Parathyroid adenoma (tissue), 2 donors: ENCODE results near the gene ZDHHC7.
"Not testable (repeated sequence)": the region's sequence is repeated elsewhere in the genome, so short reads cannot be mapped to it uniquely, and the experiment has no call there.

Source experiments
- H2AFZ ChIP-seq: fragments of 300-600 bp; sonication (generic); one replicate; pipeline ENCODE4 v1.7.0; 2017; ENCODE audit warnings: antibody characterized with exemption, mild to moderate bottlenecking
- H3K27ac ChIP-seq: fragments of 300-600 bp; sonication (generic); one replicate; pipeline ENCODE4 v1.7.0; 2017
- H3K27me3 ChIP-seq: fragments of 300-600 bp; sonication (generic); one replicate; pipeline ENCODE4 v1.7.0; 2017; ENCODE audit warnings: low read length; ENCODE audit not compliant: control insufficient read depth, insufficient read depth
- H3K36me3 ChIP-seq: fragments of 300-600 bp; sonication (generic); one replicate; pipeline ENCODE4 v1.7.0; 2017; ENCODE audit warnings: low read length; ENCODE audit not compliant: control insufficient read depth, insufficient read depth
- H3K4me1 ChIP-seq: fragments of 300-600 bp; sonication (generic); one replicate; pipeline ENCODE4 v1.7.0; 2017; ENCODE audit warnings: control low read depth
- H3K4me2 ChIP-seq: fragments of 300-600 bp; sonication (generic); one replicate; pipeline ENCODE4 v1.7.0; 2017; ENCODE audit warnings: low read length
- H3K4me3 ChIP-seq: fragments of 300-600 bp; sonication (generic); one replicate; pipeline ENCODE4 v1.7.0; 2017; ENCODE audit warnings: low read depth, low read length
- H3K79me2 ChIP-seq: fragments of 300-600 bp; sonication (generic); one replicate; pipeline ENCODE4 v1.7.0; 2017; ENCODE audit warnings: control low read depth
- H3K9ac ChIP-seq: fragments of 300-600 bp; sonication (generic); one replicate; pipeline ENCODE4 v1.7.0; 2017; ENCODE audit warnings: mild to moderate bottlenecking
- H3K9me3 ChIP-seq: fragments of 300-600 bp; sonication (generic); one replicate; pipeline ENCODE4 v1.7.0; 2017; ENCODE audit warnings: low read length; ENCODE audit not compliant: control insufficient read depth
- CTCF ChIP-seq: fragments of 300-600 bp; sonication (generic); IDR thresholded peaks from one replicate; pipeline ENCODE4 v1.7.0; 2017; ENCODE audit warnings: antibody characterized with exemption, mild to moderate bottlenecking
- donor health status: primary hyperparathyroidism.

Gene ZDHHC7

GRCh38 chr16:85033171-85033570 is 21.8 kb upstream of the ZDHHC7 start:
- no peak for TF ChIP-seq CTCF
- Histone ChIP-seq H3K4me1 (no peaks in the 10 kb centered on the region), H3K79me2 (no peaks in the 10 kb centered on the region), H3K27me3 (no peaks in the 10 kb centered on the region), H3K4me3 (no peak overlapping the region), H3K9ac (no peak overlapping the region), H3K36me3 (no peaks in the 10 kb centered on the region), H3K27ac (no peak overlapping the region), H3K9me3 (no peaks in the 10 kb centered on the region), H2AFZ (no peak overlapping the region), H3K4me2 (no peak overlapping the region)

GRCh38 chr16:85032187-85032586 is 20.9 kb upstream of the ZDHHC7 start:
- not testable (repeated sequence) for H3K9me3 ChIP-seq, H3K27me3 ChIP-seq, H3K9ac ChIP-seq, H3K27ac ChIP-seq, H3K79me2 ChIP-seq, H3K4me3 ChIP-seq, H2AFZ ChIP-seq, H3K36me3 ChIP-seq, H3K4me2 ChIP-seq, H3K4me1 ChIP-seq

GRCh38 chr16:85031451-85031850 is 20.1 kb upstream of the ZDHHC7 start:
- H3K4me2 ChIP-seq = no peak overlapping the region
- H3K36me3 ChIP-seq = no peaks in the 10 kb centered on the region
- H3K4me3 ChIP-seq = no peak overlapping the region
- H3K27me3 ChIP-seq = no peaks in the 10 kb centered on the region
- no peak overlapping the region for H2AFZ ChIP-seq
- H3K79me2 ChIP-seq = no peaks in the 10 kb centered on the region
- H3K9me3 ChIP-seq = no peaks in the 10 kb centered on the region
- H3K27ac ChIP-seq = no peak overlapping the region
- no peaks in the 10 kb centered on the region for H3K4me1 ChIP-seq
- H3K9ac ChIP-seq = no peak overlapping the region
- TF ChIP-seq CTCF = no peak

- no peak overlapping the region for H3K4me3 ChIP-seq
- TF ChIP-seq CTCF = no peak
- no peaks in the 10 kb centered on the region for H3K27me3 ChIP-seq
- no peaks in the 10 kb centered on the region for H3K79me2 ChIP-seq
- no peaks in the 10 kb centered on the region for H3K9me3 ChIP-seq
- H3K36me3 ChIP-seq = no peaks in the 10 kb centered on the region
- no peak overlapping the region for H2AFZ ChIP-seq
- H3K27ac ChIP-seq = no peak overlapping the region
- H3K4me1 ChIP-seq = no peaks in the 10 kb centered on the region
- H3K9ac ChIP-seq = no peak overlapping the region
- H3K4me2 ChIP-seq = no peak overlapping the region
Measured at GRCh38 chr16:85029981-85030401, 18.7 kb upstream of the ZDHHC7 start.

GRCh38 chr16:85029408-85029784 is 18.1 kb upstream of the ZDHHC7 start:
- H3K36me3 ChIP-seq = no peaks in the 10 kb centered on the region
- H3K27ac ChIP-seq = no peak overlapping the region
- no peak for TF ChIP-seq CTCF
- H3K4me2 ChIP-seq = no peak overlapping the region
- no peaks in the 10 kb centered on the region for H3K27me3 ChIP-seq
- H3K4me3 ChIP-seq = no peak overlapping the region
- no peak overlapping the region for H2AFZ ChIP-seq
- no peaks in the 10 kb centered on the region for H3K79me2 ChIP-seq
- no peaks in the 10 kb centered on the region for H3K4me1 ChIP-seq
- H3K9ac ChIP-seq = no peak overlapping the region
- no peaks in the 10 kb centered on the region for H3K9me3 ChIP-seq
